Measurements from ENCODE around the gene FLNB.

FLNB gene

GRCh38 chr3:58009026-58009748 lies 965 bp downstream of the FLNB start:
- no peak for DNase-seq (ENCODE audit: low spot score)

GRCh38 chr3:58009749-58010535 lies 1.7 kb downstream of the FLNB start:
- DNase-seq (ENCODE audit: low spot score) = no peak

- no peak for DNase-seq (ENCODE audit: low spot score)
These were observed 2.3 kb downstream of the FLNB start for GRCh38 chr3:58010562-58010961.

- no peak for DNase-seq (ENCODE audit: low spot score)
These were observed 3.4 kb downstream of the FLNB start for GRCh38 chr3:58011580-58011979.

GRCh38 chr3:58012302-58012701 lies 4.1 kb downstream of the FLNB start:
- no peak for DNase-seq (ENCODE audit: low spot score)

- DNase-seq (ENCODE audit: low spot score) = no peak
These were observed 4.9 kb downstream of the FLNB start for GRCh38 chr3:58013099-58013498.

- no peak for DNase-seq (ENCODE audit: low spot score)
These were observed 5.9 kb downstream of the FLNB start for GRCh38 chr3:58013973-58014649.

GRCh38 chr3:58015520-58015915 lies 7.3 kb downstream of the FLNB start:
- no peak for DNase-seq (ENCODE audit: low spot score)

- no peak for DNase-seq (ENCODE audit: low spot score)
These were observed 8.5 kb downstream of the FLNB start for GRCh38 chr3:58016710-58017109.

GRCh38 chr3:58018892-58019742 lies 10.9 kb downstream of the FLNB start:
- no peak for DNase-seq (ENCODE audit: low spot score)

- no peak for DNase-seq (ENCODE audit: low spot score)
These were observed 12.5 kb downstream of the FLNB start for GRCh38 chr3:58020783-58021071.

GRCh38 chr3:58021072-58021959 lies 13.1 kb downstream of the FLNB start:
- no peak for DNase-seq (ENCODE audit: low spot score)

GRCh38 chr3:58021962-58022361 lies 13.7 kb downstream of the FLNB start:
- DNase-seq (ENCODE audit: low spot score) = no peak

- no peak for DNase-seq (ENCODE audit: low spot score)
These were observed 14.3 kb downstream of the FLNB start for GRCh38 chr3:58022490-58022889.

- no peak for DNase-seq (ENCODE audit: low spot score)
These were observed 15.3 kb downstream of the FLNB start for GRCh38 chr3:58023531-58023930.

GRCh38 chr3:58025406-58025805 lies 17.2 kb downstream of the FLNB start:
- no peak for DNase-seq (ENCODE audit: low spot score)

- no peak for DNase-seq (ENCODE audit: low spot score)
These were observed 17.8 kb downstream of the FLNB start for GRCh38 chr3:58025837-58026569.

GRCh38 chr3:58026598-58026997 lies 18.4 kb downstream of the FLNB start:
- DNase-seq (ENCODE audit: low spot score) = no peak

- no peak for DNase-seq (ENCODE audit: low spot score)
These were observed 19.6 kb downstream of the FLNB start for GRCh38 chr3:58027704-58028317.

- DNase-seq (ENCODE audit: low spot score) = no peak
These were observed 20.7 kb downstream of the FLNB start for GRCh38 chr3:58028902-58029301.

All from HuH-7.5 (cell line).